Measurements from ENCODE around the gene SNU13. TPM values are rescaled to one million over a fixed set of nuclear protein-coding genes. Genes with fewer than 3 reads are reported as not detected.
"Not testable (repeated sequence)": the region's sequence is repeated elsewhere in the genome, so short reads cannot be mapped to it uniquely, and the experiment has no call there.

The SNU13 gene
- total RNA-seq, 2 donors from 2014 or later = 120 to 148 TPM

GRCh38 chr22:41650229-41650628 lies 38.4 kb downstream of the SNU13 start:
- H3K9me3 ChIP-seq (ENCODE audit: control insufficient read depth, low read length, poor library complexity, severe bottlenecking) = no peaks in the 10 kb centered on the region
- no peaks in the 10 kb centered on the region for H3K36me3 Mint-ChIP-seq (ENCODE audit: low read depth)
- no peak overlapping the region for H3K27ac Mint-ChIP-seq
- ATAC-seq (no peak), DNase-seq (no peak)
- no peaks in the 10 kb centered on the region for H3K4me1 Mint-ChIP-seq
- H3K4me3 Mint-ChIP-seq = no peak overlapping the region
- H3K27me3 Mint-ChIP-seq = no peaks in the 10 kb centered on the region

GRCh38 chr22:41648432-41648831 lies 40.2 kb downstream of the SNU13 start:
- Mint-ChIP-seq H3K27me3 (no peaks in the 10 kb centered on the region), H3K27ac (no peak overlapping the region), H3K4me1 (no peaks in the 10 kb centered on the region), H3K4me3 (no peak overlapping the region), H3K36me3 (ENCODE audit: low read depth) (no peaks in the 10 kb centered on the region)
- no peak for DNase-seq
- no peaks in the 10 kb centered on the region for H3K9me3 ChIP-seq (ENCODE audit: control insufficient read depth, low read length, poor library complexity, severe bottlenecking)
- no peak for ATAC-seq

GRCh38 chr22:41647771-41648170 lies 40.9 kb downstream of the SNU13 start:
- H3K4me1 Mint-ChIP-seq = no peaks in the 10 kb centered on the region
- no peak for ATAC-seq
- no peak overlapping the region for H3K4me3 Mint-ChIP-seq
- DNase-seq = no peak
- H3K27me3 Mint-ChIP-seq = no peaks in the 10 kb centered on the region
- no peaks in the 10 kb centered on the region for H3K36me3 Mint-ChIP-seq (ENCODE audit: low read depth)
- H3K9me3 ChIP-seq (ENCODE audit: control insufficient read depth, low read length, poor library complexity, severe bottlenecking) = no peaks in the 10 kb centered on the region
- no peak overlapping the region for H3K27ac Mint-ChIP-seq

GRCh38 chr22:41642331-41643110 lies 46.1 kb downstream of the SNU13 start:
- H3K27me3 Mint-ChIP-seq = no peaks in the 10 kb centered on the region
- no peak for ATAC-seq

GRCh38 chr22:41641854-41642253 lies 46.8 kb downstream of the SNU13 start:
- H3K4me1 Mint-ChIP-seq = no peaks in the 10 kb centered on the region
- ATAC-seq (no peak), DNase-seq (no peak)
- no peak overlapping the region for H3K4me3 Mint-ChIP-seq
- H3K36me3 Mint-ChIP-seq (ENCODE audit: low read depth) = no peaks in the 10 kb centered on the region
- H3K27me3 Mint-ChIP-seq = no peaks in the 10 kb centered on the region
- H3K9me3 ChIP-seq (ENCODE audit: control insufficient read depth, low read length, poor library complexity, severe bottlenecking) = no peaks in the 10 kb centered on the region
- H3K27ac Mint-ChIP-seq = peak overlapping the region; percentile 27

More at GRCh38 chr22:41642331-41643110, 46.1 kb downstream of the SNU13 start:
- no peak for DNase-seq
- H3K36me3 Mint-ChIP-seq (ENCODE audit: low read depth) = no peaks in the 10 kb centered on the region
- H3K9me3 ChIP-seq (ENCODE audit: control insufficient read depth, low read length, poor library complexity, severe bottlenecking) = no peaks in the 10 kb centered on the region
- no peak overlapping the region for H3K4me3 Mint-ChIP-seq
- no peak overlapping the region for H3K27ac Mint-ChIP-seq
- H3K4me1 Mint-ChIP-seq = no peaks in the 10 kb centered on the region

GRCh38 chr22:41638748-41639147 lies 49.9 kb downstream of the SNU13 start:
- Mint-ChIP-seq H3K36me3 (ENCODE audit: low read depth) (peaks cover 3% of the 10 kb centered on the region), H3K4me1 (no peaks in the 10 kb centered on the region), H3K4me3 (no peak overlapping the region), H3K27me3 (no peaks in the 10 kb centered on the region), H3K27ac (no peak overlapping the region)
- ATAC-seq (no peak), DNase-seq (no peak)
- H3K9me3 ChIP-seq (ENCODE audit: control insufficient read depth, low read length, poor library complexity, severe bottlenecking) = no peaks in the 10 kb centered on the region

GRCh38 chr22:41638124-41638523 lies 50.5 kb downstream of the SNU13 start:
- Mint-ChIP-seq H3K4me3 (no peak overlapping the region), H3K36me3 (ENCODE audit: low read depth) (peaks cover 3% of the 10 kb centered on the region), H3K4me1 (no peaks in the 10 kb centered on the region), H3K27ac (no peak overlapping the region), H3K27me3 (no peaks in the 10 kb centered on the region)
- no peak for DNase-seq
- ATAC-seq = no peak
- H3K9me3 ChIP-seq (ENCODE audit: control insufficient read depth, low read length, poor library complexity, severe bottlenecking) = no peaks in the 10 kb centered on the region

- not testable (repeated sequence) for DNase-seq; H3K9me3 ChIP-seq (ENCODE audit: control insufficient read depth, low read length, poor library complexity, severe bottlenecking); H3K27me3 Mint-ChIP-seq; H3K27ac Mint-ChIP-seq; ATAC-seq; H3K4me3 Mint-ChIP-seq; H3K36me3 Mint-ChIP-seq (ENCODE audit: low read depth); H3K4me1 Mint-ChIP-seq
Measured at GRCh38 chr22:41637623-41638022, 51.0 kb downstream of the SNU13 start.

GRCh38 chr22:41636467-41636866 lies 52.2 kb downstream of the SNU13 start:
- Mint-ChIP-seq H3K27ac (no peak overlapping the region), H3K36me3 (ENCODE audit: low read depth) (peaks cover 3% of the 10 kb centered on the region), H3K4me3 (no peak overlapping the region), H3K4me1 (no peaks in the 10 kb centered on the region), H3K27me3 (no peaks in the 10 kb centered on the region)
- ATAC-seq (no peak), DNase-seq (no peak)
- no peaks in the 10 kb centered on the region for H3K9me3 ChIP-seq (ENCODE audit: control insufficient read depth, low read length, poor library complexity, severe bottlenecking)

GRCh38 chr22:41634610-41635009 lies 54.1 kb downstream of the SNU13 start:
- not testable (repeated sequence) for ATAC-seq

GRCh38 chr22:41631615-41632014 lies 57.1 kb downstream of the SNU13 start:
- not testable (repeated sequence) for H3K4me1 Mint-ChIP-seq; H3K9me3 ChIP-seq (ENCODE audit: control insufficient read depth, low read length, poor library complexity, severe bottlenecking); H3K4me3 Mint-ChIP-seq; ATAC-seq; DNase-seq; H3K36me3 Mint-ChIP-seq (ENCODE audit: low read depth); H3K27me3 Mint-ChIP-seq
- H3K27ac Mint-ChIP-seq = peak overlapping the region; percentile 3

More at GRCh38 chr22:41634610-41635009, 54.1 kb downstream of the SNU13 start:
- H3K4me3 Mint-ChIP-seq; H3K9me3 ChIP-seq (ENCODE audit: control insufficient read depth, low read length, poor library complexity, severe bottlenecking); H3K36me3 Mint-ChIP-seq (ENCODE audit: low read depth); H3K4me1 Mint-ChIP-seq; H3K27ac Mint-ChIP-seq; H3K27me3 Mint-ChIP-seq; DNase-seq: not testable (repeated sequence)

- not testable (repeated sequence) for H3K4me3 Mint-ChIP-seq; H3K36me3 Mint-ChIP-seq (ENCODE audit: low read depth); H3K27ac Mint-ChIP-seq; H3K27me3 Mint-ChIP-seq; H3K4me1 Mint-ChIP-seq; DNase-seq; ATAC-seq; H3K9me3 ChIP-seq (ENCODE audit: control insufficient read depth, low read length, poor library complexity, severe bottlenecking)
Measured at GRCh38 chr22:41631115-41631514, 57.6 kb downstream of the SNU13 start.

GRCh38 chr22:41625577-41625976 lies 63.1 kb downstream of the SNU13 start:
- Mint-ChIP-seq H3K36me3 (ENCODE audit: low read depth) (peaks cover 5% of the 10 kb centered on the region), H3K27me3 (no peaks in the 10 kb centered on the region), H3K27ac (peak overlapping the region; percentile 54), H3K4me3 (no peak overlapping the region), H3K4me1 (peaks cover 20% of the 10 kb centered on the region)
- ATAC-seq (no peak), DNase-seq (no peak)
- H3K9me3 ChIP-seq (ENCODE audit: control insufficient read depth, low read length, poor library complexity, severe bottlenecking) = no peaks in the 10 kb centered on the region
